Left ventricle myocardium superior (tissue), 1 donor: ENCODE data around the gene EFS. TPM values are rescaled to one million over a fixed set of nuclear protein-coding genes. Genes with fewer than 3 reads are reported as not detected.

ENCODE experiments used
- ATAC-seq: fragments of 200-7000 bp; cut with Tn5 transposase; one replicate; pipeline ENCODE4 v1.9.1; 2020; ENCODE audit warnings: mild to moderate bottlenecking, moderate library complexity
- DNase-seq: peaks from one replicate; pipeline ENCODE4 v3.0.0-alpha.2; 2020
- intact Hi-C: fragments of 100-400 bp; cut with micrococcal nuclease; formaldehyde crosslinking; loops from one replicate; pipeline ENCODE4 v1.11.0; 2022
- total RNA-seq: library from RNA; stranded (reverse); fragmentation: NEBNext Ultra II Directional; extraction: Animal tissue kit (Norgen Biotek cat#: 25700); gene quantifications from one replicate; pipeline ENCODE4 v1.2.1, GENCODE V29; 2021
- donor health status: DM: no; HTN: yes; CAD: no; lungs with severe emphysema.

Gene EFS
- total RNA-seq, 1 donor from 2014 or later = 3.3 TPM

DNA sequence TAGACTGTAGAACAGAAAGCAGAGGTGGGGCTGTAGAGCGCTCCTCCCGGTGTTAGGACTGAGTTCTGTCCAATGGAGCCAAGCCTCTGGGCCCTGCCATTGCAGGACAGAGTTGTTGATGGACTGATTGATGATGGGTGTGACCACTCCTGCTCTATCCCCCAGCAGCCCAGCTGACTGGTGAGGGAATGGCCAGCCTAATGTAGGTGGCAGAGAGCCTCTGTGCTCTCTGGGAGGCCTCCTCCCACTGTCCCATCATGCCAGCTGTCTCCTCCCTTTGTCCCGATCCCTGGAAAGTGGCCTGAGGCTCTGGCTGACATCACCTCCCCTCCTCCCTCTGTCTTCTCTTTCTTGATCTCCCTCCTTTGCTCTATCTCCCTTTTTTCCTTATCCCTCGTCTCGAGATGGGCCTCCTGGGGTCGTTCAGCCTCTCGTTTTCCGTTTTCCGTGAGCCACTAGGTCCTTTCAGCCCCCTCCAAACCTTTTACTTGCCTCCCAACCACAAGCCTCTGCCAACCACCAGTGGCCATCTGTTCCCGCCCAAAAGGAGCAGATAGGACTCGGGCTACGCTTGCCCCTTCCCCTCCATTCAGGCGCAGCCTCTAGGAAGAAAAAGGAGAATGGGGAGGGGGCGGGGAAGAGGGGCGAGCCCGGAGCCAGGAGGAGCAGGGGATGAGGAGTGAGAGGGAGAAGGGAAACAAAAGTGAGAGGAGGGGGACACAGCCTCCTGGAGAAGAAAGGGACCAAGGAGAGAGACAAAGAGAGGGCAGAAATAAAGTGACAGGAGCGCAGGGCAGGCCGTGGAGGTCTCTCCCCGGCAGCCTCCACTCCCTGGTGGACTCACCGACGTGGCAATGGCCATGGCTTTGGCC, 572 bp downstream of the EFS start:
- peak; percentile 50 for DNase-seq
- peak; percentile 38 for ATAC-seq
- intact Hi-C loops = no loop called here

DNA sequence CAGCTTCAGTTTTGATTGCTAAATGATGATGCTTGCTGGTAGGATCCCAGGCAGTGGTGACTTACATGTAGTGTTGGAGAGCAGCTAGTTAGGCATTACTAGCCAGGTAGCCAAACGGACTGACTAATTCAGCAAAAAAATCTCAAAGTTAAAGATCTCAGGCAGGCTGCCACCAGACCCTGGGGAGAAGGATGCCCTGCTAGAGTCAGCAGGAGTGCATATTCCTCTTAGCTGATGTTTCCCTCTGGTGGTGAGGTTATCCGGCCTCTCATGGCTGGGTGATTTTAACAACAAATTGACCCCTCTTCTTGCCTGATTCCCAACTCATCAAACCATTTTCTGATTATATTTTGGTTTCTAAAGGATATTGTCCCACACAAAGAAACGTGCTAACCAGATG, 2.8 kb downstream of the EFS start:
- no peak for DNase-seq
- intact Hi-C loops = no loop called here
- ATAC-seq = no peak

DNA sequence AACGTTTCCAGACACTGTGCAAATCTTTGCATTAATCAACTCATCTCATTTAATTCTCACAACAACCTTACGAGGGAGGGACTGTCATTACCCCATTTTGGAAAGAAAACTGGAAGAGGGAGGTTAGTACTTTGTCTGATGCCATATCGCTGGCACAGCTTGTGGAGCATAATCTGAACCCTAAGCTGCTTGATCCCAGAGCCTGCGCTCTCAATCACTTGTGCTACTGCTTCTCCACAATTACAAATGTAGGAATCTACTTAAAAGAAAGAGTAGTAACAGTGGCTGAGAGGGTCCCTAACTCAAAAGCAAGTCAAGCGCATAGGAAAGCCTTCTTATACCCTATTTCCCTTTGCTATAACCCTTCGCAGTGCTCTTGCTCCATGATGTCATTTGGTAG, 3.2 kb downstream of the EFS start:
- DNase-seq (no peak), ATAC-seq (no peak)
- intact Hi-C loops = no loop called here

DNA sequence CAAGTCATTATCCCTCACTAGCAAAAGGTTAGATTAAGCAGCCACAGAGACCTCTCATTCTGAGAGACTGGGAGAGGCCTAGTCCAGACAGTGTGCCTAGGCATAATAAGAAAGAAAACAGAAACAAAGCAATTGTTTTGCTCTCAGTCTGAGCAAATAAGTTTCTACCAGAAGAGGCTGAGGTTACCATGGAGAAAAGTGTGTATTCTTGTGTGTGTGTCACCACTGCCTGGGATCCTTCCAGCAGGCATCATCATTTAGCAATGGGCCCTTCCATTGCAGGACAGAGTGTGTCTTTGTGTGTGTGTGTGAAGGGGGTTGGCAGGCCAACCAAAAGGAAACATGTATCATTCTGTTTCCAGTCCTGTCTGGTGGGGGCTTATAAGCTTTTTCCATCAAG, 3.7 kb downstream of the EFS start:
- ATAC-seq (no peak), DNase-seq (no peak)
- intact Hi-C loops = no loop called here

DNA sequence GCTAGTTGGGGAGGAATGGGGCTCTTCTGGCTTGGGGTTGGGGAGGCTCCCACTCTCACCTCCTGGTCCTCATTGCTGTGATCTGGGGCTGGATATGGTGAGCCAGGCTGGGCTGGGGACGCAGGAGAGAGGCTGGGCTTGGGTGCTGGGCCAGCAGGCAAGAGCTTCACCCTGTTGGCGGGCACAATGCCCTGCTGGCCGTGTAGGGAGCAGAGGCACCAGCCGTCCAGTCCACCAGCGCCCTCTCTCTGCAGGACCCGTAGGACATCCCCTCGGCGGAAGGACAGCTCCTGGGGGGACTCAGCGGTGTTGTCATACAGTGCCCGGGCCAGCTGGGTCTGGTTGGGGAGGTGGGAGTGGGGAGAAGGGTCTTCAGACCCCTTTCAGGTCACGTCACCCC, 4.5 kb downstream of the EFS start:
- intact Hi-C loops = no loop called here
- DNase-seq (peak; percentile 54), ATAC-seq (no peak)

DNA sequence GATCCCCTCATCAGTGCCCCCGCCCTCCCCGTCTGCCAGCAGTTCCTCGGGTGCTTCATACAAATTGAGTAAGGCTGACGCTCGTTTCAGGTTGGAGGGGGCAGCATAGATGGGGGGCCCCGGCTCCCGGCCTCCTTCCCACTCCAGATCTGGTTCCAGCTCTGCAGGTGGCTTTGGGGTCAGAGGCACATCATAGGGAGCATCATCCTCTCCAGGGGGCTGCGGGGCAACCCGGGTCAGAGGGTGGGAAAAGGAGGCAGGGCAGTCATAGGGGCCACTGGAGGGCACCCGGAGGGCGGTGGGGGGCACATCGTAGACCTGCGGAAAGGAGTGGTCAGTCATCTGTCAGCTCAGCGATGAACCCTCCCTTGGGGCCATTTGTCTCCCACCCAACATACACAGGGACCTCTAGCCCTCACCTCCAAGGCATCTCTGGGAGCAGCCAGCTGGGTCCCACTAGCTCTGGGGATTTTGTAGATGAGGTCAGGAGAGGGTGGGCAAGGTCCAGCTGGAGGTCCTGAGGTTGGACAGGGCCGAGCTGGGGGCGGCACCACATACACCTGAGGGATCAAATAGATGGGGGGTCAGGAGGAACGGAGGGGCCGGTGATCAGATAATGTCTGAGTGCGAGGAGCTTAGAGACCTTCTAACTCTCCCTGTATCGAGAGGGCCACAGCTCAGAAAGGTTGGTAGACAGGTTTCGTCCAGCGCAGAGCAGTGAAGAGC, 5.1 kb downstream of the EFS start:
- intact Hi-C loops = no loop called here
- DNase-seq (no peak), ATAC-seq (no peak)

DNA sequence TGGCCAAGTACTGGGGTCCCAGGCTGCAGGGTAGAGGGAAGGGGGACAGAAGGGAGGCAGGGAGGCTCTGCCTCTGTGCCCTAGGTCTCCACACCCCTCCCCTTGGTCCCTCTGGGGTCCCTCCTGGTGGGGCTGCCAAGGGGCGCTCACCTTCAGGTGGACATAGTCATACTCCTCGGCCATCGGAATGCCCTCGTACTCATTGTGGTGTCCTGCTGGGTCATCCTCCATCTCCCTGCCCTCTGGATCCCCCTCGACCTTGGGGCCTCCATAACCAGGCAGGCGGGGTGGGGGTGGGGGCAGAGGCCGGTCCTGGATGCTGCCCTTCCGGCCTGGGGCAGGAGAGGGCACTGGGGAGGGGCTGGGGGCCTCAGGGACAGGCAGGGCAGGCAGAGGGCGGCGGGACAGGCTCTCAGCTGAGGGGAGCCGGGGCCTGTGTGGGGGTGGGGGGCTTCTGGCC, 5.8 kb downstream of the EFS start:
- intact Hi-C loops = no loop called here
- DNase-seq = no peak

DNA sequence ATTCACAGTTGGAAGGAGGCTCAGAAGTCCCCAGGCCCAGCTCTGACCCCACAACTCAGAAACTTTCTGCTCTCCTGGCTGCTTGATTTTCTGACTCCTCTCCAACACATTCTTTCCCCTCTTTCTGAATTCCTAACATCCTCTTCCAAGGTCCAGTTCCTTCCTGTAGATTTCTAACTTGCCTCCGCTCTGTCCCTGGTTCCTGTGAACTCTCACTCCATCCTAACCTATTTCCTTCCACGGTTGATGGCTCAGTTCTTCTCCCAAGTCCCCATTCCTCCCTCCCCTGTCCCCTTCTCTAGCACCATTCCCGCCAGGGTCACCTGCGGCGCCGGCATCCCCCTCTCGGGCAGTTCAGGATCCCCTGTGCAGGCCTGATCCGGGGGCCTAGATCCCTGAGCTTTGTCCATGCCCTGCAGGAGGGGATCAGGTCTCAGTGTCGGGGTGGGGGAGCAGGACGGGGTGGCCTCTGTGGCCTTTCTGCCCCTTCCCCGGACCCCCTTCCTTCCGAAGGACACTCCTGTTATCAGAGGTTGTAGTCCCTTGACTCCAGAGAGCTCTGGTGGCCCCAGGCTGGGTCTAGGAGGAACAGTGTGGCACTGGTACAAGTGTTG, 6.3 kb downstream of the EFS start:
- no peak for DNase-seq
- no peak for ATAC-seq
- intact Hi-C loops = no loop called here

More for the DNA sequence above, 5.8 kb downstream of the EFS start:
- no peak for ATAC-seq

DNA sequence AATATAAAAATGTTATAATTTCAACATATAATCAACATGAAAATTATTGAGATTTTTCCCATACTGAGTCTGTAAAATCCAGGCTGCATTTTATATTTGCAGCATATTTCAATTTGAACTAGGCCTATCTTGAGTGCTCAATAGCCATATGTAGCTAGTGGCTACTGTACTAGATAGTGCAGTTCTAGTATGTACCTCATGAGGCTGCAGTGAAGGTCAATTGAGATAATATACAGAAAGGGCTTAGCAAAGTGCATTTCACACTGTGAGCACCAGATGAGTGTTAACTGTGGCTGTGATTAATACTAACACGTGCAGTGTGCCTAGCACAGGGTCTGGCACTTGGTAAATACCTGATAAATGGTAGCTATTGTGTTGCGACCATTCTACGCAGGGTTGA, 6.9 kb downstream of the EFS start:
- DNase-seq (no peak), ATAC-seq (peak; percentile 42)
- intact Hi-C loops = no loop called here

GRCh38 chr14:23357261-23357660, 7.7 kb downstream of the EFS start:
- DNase-seq (no peak), ATAC-seq (no peak)
- intact Hi-C loops = no loop called here

GRCh38 chr14:23356662-23357061, 8.3 kb downstream of the EFS start:
- intact Hi-C loops = no loop called here
- DNase-seq (no peak), ATAC-seq (no peak)

GRCh38 chr14:23355871-23356435, 9.0 kb downstream of the EFS start:
- ATAC-seq (no peak), DNase-seq (no peak)
- intact Hi-C loops = no loop called here

- ATAC-seq (no peak), DNase-seq (no peak)
- intact Hi-C loops = no loop called here
These were observed 10.0 kb downstream of the EFS start for GRCh38 chr14:23354990-23355389.

- no peak for DNase-seq
- no peak for ATAC-seq
- intact Hi-C loops = no loop called here
These were observed 11.6 kb downstream of the EFS start for GRCh38 chr14:23353433-23353780.

GRCh38 chr14:23352506-23353432, 12.2 kb downstream of the EFS start, which contains the start of gene SLC22A17:
SLC22A17 (minus strand) TSS chr14:23352887.
- peak; percentile 94 for ATAC-seq
- DNase-seq = peak; percentile 87
- intact Hi-C loops = no loop called here

DNA sequence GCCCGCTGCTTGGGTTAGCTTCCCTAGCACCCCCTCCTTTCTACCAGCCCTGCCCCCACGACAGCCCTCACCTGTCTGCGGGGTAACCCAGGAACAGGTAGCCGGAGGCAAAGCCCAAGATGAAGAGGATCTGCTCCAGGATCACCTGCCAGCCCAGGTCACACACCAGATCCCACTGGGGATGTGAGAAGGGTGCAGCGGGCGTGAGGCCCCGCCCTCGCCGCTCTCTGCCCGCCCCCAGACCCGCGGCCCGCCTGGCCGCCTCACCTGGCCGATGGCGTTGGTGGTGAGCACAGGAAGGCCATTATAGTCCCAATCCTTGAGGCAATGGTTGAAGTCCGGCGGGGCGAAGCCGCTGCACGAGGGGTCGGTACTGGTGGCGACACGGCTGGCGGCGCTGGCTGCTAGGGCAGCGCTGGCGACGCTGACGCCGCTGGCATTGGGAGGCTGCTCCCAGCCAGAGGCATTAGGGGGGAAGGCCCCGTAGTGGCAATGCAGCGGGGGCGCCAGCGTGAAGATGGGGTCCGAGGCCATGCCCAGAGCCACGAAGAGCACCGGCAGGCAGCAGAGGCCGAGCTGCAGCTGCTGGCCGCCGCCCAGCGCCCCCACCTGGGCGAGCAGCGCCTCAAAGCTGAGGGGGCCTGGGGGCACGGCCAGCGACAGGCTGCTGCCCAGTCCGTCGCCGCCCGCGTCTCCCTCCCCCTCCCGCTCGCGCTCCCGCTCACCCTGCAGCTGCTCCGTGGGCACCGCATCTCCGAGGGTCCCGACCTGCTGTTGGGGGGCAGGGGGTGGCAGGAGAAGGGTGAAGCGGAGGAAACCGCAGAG, 13.1 kb downstream of the EFS start:
- no peak for DNase-seq
- intact Hi-C loops = no loop called here
- ATAC-seq = peak; percentile 39

DNA sequence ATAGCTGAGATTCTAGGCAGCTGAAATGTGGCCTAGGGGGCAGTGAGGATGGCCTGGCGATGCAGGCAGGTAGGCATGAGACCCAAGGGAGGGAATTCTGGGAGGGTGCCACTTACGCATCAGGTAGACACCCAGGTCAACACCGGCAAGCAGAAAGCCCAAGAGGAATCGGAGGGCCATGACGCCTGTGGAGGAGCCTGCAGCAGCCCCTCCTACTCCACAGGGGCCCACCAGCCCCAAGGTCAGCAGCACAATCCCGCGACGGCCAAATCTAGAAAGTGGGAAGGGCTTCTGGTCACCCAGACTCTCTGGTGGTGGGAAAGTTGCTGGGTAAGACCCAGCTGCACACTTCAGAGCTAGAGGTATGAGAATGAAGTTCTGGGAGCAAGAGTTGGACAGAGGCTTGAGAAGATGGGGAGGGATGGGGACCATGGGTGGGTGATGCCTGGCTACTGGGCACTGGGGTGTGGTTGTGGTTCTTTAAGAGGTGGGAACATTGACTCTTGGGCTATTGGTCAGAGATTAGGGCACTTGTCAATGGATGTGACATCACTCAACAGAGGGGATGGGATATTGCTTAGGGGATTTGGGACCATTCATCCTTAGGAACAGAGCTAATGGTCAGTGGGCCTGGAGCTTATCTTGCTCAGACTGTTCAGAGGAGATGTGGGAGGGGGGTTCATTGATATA, 15.7 kb downstream of the EFS start:
- DNase-seq (no peak), ATAC-seq (no peak)
- intact Hi-C loops = no loop called here

GRCh38 chr14:23348297-23348655, 16.7 kb downstream of the EFS start:
- no peak for DNase-seq
- intact Hi-C loops = no loop called here
- no peak for ATAC-seq
